Measurements from ENCODE around the gene TMEM266. TPM values are rescaled to one million over a fixed set of nuclear protein-coding genes. Genes with fewer than 3 reads are reported as not detected.

The TMEM266 gene
- total RNA-seq, 1 donor: under 0.01 TPM

GRCh38 chr15:76138436-76138835 is 78.7 kb downstream of the TMEM266 start:
- no peak for TF ChIP-seq CTCF (IDR thresholded peaks at IDR 0.05; ENCODE audit: insufficient read depth, low read depth, low read length)
- H3K4me3 ChIP-seq (ENCODE audit: low read depth, low read length): no peak overlapping the region
- DNase-seq (ENCODE audit: low read depth): no peak

GRCh38 chr15:76139368-76140073 is 79.7 kb downstream of the TMEM266 start:
- peak; percentile 95 for TF ChIP-seq CTCF (IDR thresholded peaks at IDR 0.05; ENCODE audit: insufficient read depth, low read depth, low read length)

GRCh38 chr15:76140074-76140464 is 80.3 kb downstream of the TMEM266 start:
- no peak overlapping the region for H3K4me3 ChIP-seq (ENCODE audit: low read depth, low read length)
- no peak for TF ChIP-seq CTCF (IDR thresholded peaks at IDR 0.05; ENCODE audit: insufficient read depth, low read depth, low read length)
- DNase-seq (ENCODE audit: low read depth): no peak

More at GRCh38 chr15:76139368-76140073, 79.7 kb downstream of the TMEM266 start:
- no peak overlapping the region for H3K4me3 ChIP-seq (ENCODE audit: low read depth, low read length)
- peak; percentile 74 for DNase-seq (ENCODE audit: low read depth)

GRCh38 chr15:76146812-76147211 is 87.0 kb downstream of the TMEM266 start:
- no peak for DNase-seq (ENCODE audit: low read depth)
- TF ChIP-seq CTCF (IDR thresholded peaks at IDR 0.05; ENCODE audit: insufficient read depth, low read depth, low read length): no peak
- H3K4me3 ChIP-seq (ENCODE audit: low read depth, low read length): no peak overlapping the region

- peak; percentile 45 for DNase-seq (ENCODE audit: low read depth)
- no peak overlapping the region for H3K4me3 ChIP-seq (ENCODE audit: low read depth, low read length)
- TF ChIP-seq CTCF (IDR thresholded peaks at IDR 0.05; ENCODE audit: insufficient read depth, low read depth, low read length): peak; percentile 98
Measured at GRCh38 chr15:76147906-76148570, 88.3 kb downstream of the TMEM266 start.

GRCh38 chr15:76149291-76149915 is 89.6 kb downstream of the TMEM266 start:
- no peak overlapping the region for H3K4me3 ChIP-seq (ENCODE audit: low read depth, low read length)
- DNase-seq (ENCODE audit: low read depth): peak; percentile 55
- TF ChIP-seq CTCF (IDR thresholded peaks at IDR 0.05; ENCODE audit: insufficient read depth, low read depth, low read length): no peak

Measured in fibroblast of villous mesenchyme (primary cell).